Amygdala (tissue), 56 donors: Measurements from ENCODE around the gene CFAP58.

Experiments used
- DNase-seq, 56 donors: peaks; one replicate each; lab custom pipeline; 2025; lab: John Stamatoyannopoulos, UW

Gene CFAP58

GRCh38 chr10:104351061-104351702 lies 2.5 kb upstream of the CFAP58 start:
- no peak for DNase-seq

- no peak for DNase-seq
Measured at GRCh38 chr10:104351919-104352318, 1.7 kb upstream of the CFAP58 start.

GRCh38 chr10:104359811-104360210 lies 6.2 kb downstream of the CFAP58 start:
- DNase-seq: no peak

GRCh38 chr10:104367904-104368303 lies 14.3 kb downstream of the CFAP58 start:
- DNase-seq: no peak

GRCh38 chr10:104368381-104368780 lies 14.7 kb downstream of the CFAP58 start:
- no peak for DNase-seq

DNA sequence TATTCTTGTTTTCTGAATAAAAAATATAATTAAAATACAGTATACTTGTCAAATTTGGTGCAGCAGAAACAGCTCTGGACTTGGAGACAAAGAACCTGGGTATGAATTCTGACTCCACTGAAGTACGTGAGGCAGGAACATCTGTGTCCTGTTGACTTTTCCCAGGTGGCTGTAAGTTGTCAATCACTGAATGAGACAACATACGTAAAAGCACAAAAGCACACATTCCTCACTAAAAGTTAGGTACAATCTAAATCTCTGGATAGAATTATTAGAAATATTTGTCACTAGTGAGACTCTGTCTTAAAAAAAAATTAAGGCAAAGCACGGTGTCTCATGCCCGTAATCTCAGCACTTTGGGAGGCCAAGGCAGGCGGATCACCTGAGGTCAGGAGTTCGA lies 18.1 kb downstream of the CFAP58 start:
- no peak for DNase-seq

- DNase-seq: no peak
Measured at GRCh38 chr10:104374591-104374990, 21.0 kb downstream of the CFAP58 start.

- DNase-seq: no peak
Measured at GRCh38 chr10:104376784-104377300, 23.2 kb downstream of the CFAP58 start.

DNA sequence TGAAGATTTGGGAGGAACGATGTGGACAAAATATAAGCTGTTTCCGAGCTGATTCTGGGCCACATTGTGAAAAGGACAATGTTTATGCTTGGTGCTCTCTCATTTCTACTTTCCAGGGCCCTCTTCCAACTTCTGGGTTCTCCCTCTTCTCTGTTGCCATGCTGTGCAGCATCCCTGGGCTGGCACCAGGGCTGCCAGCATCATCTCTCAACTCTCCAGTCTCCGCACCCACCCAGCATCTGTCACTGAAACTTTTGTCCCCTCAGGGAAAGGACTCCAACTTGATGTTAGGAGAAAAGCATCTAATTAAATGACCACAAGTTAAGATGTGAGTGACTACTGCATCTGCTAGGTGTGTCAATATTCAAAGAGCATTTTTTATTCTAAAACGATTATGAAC lies 26.7 kb downstream of the CFAP58 start:
- DNase-seq: no peak

DNA sequence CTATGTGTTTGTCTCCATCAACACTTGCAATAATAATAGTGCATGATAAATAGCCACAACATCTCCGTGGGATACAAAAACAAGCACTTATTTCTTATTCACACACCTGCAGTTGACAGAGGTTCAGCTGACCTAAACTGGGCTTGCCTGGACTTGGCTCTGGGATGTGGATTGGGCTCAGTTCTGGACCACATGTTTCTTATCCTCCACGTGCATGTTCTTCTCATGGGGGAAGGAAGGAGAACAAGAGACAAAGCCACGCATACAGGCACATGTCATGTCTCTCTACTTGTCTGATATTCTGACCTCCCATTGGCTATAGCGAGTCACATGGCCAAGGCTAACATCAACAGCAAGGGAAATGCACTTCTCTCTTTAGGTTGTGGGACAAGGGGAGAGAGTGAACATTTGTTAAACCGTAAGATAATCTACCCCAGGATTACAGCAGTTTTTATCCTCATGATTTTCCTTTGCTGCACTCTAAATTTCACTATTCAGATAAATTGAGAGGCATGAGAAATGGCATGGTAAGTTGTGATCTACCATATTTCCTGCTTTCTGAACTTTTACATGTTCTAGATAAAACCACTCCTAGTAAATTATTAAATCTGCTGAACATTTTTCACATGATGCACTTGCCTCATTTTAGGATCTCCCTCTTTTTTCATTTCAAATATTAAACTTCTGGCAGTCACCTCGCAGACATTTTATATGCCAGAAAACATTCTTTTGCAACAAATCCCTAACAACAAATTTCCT lies 33.7 kb downstream of the CFAP58 start:
- DNase-seq: no peak

- no peak for DNase-seq
Measured at GRCh38 chr10:104388830-104389229, 35.2 kb downstream of the CFAP58 start.

DNA sequence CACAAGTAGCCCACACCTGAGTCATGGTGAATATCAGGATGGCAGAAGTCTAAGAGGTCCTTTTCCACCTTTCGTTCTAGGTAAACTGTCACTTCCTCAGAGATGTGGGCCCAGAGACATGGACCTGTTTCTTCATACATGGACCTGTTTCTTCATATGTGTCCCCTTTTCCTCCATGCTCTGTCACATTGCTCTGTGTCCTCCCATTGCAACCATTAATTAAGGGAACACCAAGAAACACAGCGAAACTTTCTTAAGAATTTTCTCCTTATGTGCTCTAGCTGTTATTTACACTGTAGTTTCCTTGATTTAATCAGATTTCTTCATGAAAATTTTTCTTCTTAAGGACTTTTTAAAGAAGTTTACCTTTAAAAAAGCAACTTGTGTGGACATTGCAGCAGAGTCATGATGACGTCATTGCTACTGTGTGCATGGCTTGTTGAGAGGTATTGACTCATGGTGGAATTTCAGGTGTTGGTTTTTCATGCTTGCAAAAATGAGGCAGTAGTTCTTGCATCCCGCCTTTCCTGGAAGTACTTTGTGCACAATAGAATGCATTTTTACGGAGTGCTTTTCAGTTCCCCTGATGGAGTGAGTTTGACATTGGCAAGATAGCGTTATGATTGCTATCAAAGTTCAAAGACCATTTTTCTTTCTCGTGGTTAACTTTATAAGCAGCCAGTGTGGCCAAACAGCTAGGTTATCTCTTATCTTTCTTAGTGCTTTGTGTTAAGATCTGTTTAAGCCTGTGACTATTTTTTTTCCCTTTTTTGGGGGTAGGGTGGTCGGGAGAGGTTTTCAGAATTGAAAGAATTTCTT lies 37.7 kb downstream of the CFAP58 start:
- no peak for DNase-seq

- no peak for DNase-seq
Measured at GRCh38 chr10:104391969-104392296, 38.3 kb downstream of the CFAP58 start.

DNA sequence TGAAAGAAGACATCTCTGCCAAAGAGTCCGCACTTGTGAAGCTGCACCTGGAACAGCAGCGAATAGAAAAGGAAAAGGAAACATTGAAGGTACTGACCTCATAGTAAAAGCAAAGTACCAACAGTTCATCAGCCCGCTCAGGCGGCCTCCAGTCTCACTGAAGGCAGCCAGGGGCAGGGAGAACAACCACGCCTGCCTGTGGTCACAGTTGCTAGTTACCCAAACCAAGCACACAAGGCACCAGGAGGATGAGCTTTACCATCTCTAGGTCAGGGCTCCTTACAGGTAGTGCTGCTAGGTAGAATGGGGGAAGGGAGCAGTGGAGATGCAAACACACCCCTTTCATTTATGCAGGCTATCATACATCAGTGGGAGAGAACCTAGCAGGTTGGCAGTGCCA lies 39.8 kb downstream of the CFAP58 start:
- no peak for DNase-seq

- DNase-seq: no peak
Measured at GRCh38 chr10:104396581-104396980, 42.9 kb downstream of the CFAP58 start.

DNA sequence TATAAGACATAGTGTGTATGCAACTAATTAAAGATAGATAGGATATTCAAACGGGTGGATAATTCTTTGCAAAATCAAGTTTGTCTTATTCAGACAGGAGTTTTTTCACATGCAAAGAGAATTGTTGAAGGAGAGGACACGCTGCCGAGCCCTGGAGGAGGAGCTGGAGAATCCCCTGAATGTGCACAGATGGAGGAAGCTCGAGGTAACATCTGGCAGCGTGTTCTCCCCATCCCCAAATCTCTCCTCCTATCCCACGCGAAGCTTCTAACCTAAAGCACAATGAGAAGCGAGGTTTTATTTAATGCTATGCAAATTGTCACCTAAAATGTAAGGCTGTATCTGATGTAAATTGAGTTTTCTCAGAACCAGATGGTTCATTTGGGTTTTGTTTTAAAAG lies 50.0 kb downstream of the CFAP58 start:
- DNase-seq: no peak

DNA sequence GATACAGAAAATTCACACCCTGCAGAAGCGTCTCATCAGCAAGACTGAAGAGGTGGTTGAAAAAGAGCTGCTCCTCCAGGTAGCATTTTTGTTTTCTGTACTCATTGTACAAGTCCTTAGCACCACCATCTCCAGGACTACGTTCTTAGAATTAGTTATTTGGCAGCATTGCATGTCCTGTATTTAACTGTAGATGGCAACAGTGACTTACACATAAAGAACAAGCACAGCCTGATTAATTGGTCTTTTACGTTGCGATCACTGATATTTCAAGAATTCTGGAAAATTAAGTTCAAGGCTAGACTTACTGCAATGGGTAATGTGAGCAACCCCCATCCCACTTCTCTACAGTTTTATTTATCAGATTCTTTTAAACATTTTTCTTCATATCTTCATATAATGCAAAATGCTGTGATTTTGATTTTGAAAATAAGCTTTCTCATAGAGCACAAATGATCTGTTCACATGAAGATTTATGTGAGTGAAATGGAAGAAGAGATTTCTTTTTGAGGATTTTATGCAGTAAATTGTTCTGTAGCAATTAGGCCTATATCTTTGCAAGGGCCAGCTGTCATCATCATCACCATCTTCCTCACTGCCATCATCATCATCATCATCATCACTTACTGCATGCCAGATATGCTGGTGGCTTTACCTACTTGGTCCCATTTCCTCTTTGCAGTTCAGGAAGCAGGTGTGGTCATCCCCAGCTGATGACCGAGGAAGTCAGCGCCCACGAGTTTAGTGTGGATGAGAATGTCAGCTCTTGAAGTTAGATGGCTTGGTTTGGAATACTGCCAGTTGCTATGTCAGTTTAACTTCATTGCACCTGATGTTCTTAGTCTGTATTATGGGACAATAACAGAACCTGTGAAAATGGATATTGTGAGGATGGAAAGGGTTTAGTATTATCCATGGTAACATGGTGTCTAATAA lies 53.4 kb downstream of the CFAP58 start:
- no peak for DNase-seq

GRCh38 chr10:104413528-104413927 lies 59.9 kb downstream of the CFAP58 start:
- DNase-seq: no peak

- no peak for DNase-seq
Measured at GRCh38 chr10:104415526-104416165, 62.0 kb downstream of the CFAP58 start.

DNA sequence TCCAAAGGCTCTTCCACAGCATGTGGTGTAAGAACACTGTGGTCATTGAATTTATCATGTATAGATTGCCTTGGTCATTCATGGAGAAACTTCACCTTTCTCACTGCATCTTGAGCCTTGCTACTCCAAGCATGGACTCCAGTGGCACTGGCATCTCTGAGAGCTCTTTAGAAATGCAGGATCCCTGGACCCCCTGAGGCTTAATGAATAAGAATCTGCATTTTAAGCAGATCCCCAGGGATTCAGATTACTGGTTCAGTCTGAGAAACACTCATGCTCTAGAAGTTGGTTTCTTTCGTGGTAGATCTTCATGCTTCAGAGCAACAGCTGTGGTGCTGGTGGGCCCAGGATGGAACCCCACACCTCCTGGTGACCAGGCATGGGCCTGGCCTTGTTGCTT lies 63.2 kb downstream of the CFAP58 start:
- no peak for DNase-seq
